K562 (cell line): Measurements from ENCODE around the gene PRKAA1.

Source experiments
- CTCF ChIP-seq, 3 experiments: IDR thresholded peaks in 2 of 3; conservative IDR thresholded peaks in 1 of 3; 2 replicates each; pipeline ENCODE4 v1.5.1; 2011 to 2012; ENCODE audit warnings: low read length in 3 of 3, mild to moderate bottlenecking in 3 of 3, control low read depth in 2 of 3, improper control_type of control experiment in 1 of 3, inconsistent platforms in 1 of 3, low read depth in 1 of 3, mixed read lengths in 1 of 3, moderate library complexity in 1 of 3; ENCODE audit not compliant: insufficient read depth in 2 of 3
- IRF2 ChIP-seq: sonication (generic); formaldehyde crosslinking; IDR thresholded peaks from 2 replicates; pipeline ENCODE4 v1.8.1; 2022; ENCODE audit warnings: mild to moderate bottlenecking, missing genetic modification reagents
- MED1 ChIP-seq: sonication (generic); formaldehyde crosslinking; IDR thresholded peaks from 2 replicates; pipeline ENCODE4 v1.8.1; 2023; ENCODE audit warnings: missing genetic modification reagents, borderline replicate concordance
- NCOA1 ChIP-seq: fragments of 450-650 bp; IDR thresholded peaks from 2 replicates; pipeline ENCODE4 v1.6.1; 2016; ENCODE audit warnings: low read depth
- ZC3H11A ChIP-seq: IDR thresholded peaks from 2 replicates; pipeline ENCODE4 v1.6.1; 2012; ENCODE audit warnings: low read depth, low read length, improper control_type of control experiment
- ZNF121 ChIP-seq: sonication (generic); formaldehyde crosslinking; conservative IDR thresholded peaks from 2 replicates; pipeline ENCODE4 v1.8.0; 2022; ENCODE audit warnings: missing genetic modification reagents

DNA sequence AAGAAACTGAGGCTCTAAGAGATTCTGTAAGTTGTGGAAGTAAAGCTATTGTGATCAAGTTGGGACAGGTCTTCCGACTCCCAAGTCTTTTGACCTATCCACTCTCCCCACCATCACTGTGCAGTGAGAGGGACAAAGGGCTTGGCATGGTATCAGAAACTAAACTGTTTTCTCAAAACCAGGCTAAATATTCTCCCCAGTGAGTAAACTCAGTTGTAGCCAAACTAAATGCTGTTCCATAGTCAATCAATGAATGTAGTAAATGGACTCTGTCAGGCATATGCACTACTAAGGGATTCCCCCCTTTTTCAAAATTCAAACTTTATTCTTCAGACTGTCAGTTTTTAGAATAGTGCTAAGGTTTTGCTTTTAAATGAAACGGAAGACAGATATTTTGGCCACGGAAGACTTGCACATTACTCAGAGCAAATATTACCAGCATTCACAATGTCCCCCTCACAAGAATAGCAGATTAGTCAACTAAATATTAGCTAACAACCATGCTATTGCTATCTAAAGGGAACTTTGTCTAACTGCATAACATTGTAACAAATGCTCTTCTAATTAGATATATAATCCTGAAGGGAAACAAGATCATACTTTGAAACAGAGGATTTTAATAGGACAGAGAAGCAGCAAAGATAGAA, 7.1 kb downstream of the PRKAA1 start:
- no peak for TF ChIP-seq ZNF121
- no peak for TF ChIP-seq NCOA1
- no peak for TF ChIP-seq CTCF (IDR thresholded peaks at IDR 0.05 in 2 of 3, conservative IDR thresholded peaks at IDR 0.05 in 1 of 3; ENCODE audit: insufficient read depth in 2 of 3, low read depth in 1 of 3, low read length in 3 of 3)
- TF ChIP-seq ZC3H11A: no peak
- no peak for TF ChIP-seq IRF2 (CRISPR knock-in tag)
- TF ChIP-seq MED1 (CRISPR knock-in tag): no peak
